ENCODE data around the gene LRIG2.

GRCh38 chr1:113128116-113128515 is 55.1 kb downstream of the LRIG2 start:
- no peak for TF ChIP-seq YY1 (IDR thresholded peaks at IDR 0.05)
- no peak for TF ChIP-seq RAD21 (IDR thresholded peaks at IDR 0.05)
- TF ChIP-seq EGR1 (IDR thresholded peaks at IDR 0.05; ENCODE audit: low read depth in 2 of 2), result no peak
- TF ChIP-seq, protein P1, sequence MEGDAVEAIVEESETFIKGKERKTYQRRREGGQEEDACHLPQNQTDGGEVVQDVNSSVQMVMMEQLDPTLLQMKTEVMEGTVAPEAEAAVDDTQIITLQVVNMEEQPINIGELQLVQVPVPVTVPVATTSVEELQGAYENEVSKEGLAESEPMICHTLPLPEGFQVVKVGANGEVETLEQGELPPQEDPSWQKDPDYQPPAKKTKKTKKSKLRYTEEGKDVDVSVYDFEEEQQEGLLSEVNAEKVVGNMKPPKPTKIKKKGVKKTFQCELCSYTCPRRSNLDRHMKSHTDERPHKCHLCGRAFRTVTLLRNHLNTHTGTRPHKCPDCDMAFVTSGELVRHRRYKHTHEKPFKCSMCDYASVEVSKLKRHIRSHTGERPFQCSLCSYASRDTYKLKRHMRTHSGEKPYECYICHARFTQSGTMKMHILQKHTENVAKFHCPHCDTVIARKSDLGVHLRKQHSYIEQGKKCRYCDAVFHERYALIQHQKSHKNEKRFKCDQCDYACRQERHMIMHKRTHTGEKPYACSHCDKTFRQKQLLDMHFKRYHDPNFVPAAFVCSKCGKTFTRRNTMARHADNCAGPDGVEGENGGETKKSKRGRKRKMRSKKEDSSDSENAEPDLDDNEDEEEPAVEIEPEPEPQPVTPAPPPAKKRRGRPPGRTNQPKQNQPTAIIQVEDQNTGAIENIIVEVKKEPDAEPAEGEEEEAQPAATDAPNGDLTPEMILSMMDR (IDR thresholded peaks at IDR 0.05; ENCODE audit: low read depth, low read length, missing input control), result no peak
- TF ChIP-seq FOXA1 (IDR thresholded peaks at IDR 0.05), result no peak
- no peak for TF ChIP-seq MAX (IDR thresholded peaks at IDR 0.05)
- no peak for TF ChIP-seq TAF1 (conservative IDR thresholded peaks at IDR 0.05)
- TF ChIP-seq JUND (IDR thresholded peaks at IDR 0.05), result no peak
- no peak for TF ChIP-seq SP1 (IDR thresholded peaks at IDR 0.05)
